SW480 (cell line): ENCODE data around the gene CDC42BPA.

Experiments used
- DNase-seq: peaks from one replicate; pipeline ENCODE4 v3.0.0-alpha.2; 2016; ENCODE audit warnings: low spot score

Gene CDC42BPA

GRCh38 chr1:227333423-227333822 is 15.1 kb upstream of the CDC42BPA start:
- DNase-seq, result peak; percentile 74

- DNase-seq, result no peak
These were observed 12.2 kb upstream of the CDC42BPA start for GRCh38 chr1:227330279-227331076.

GRCh38 chr1:227328405-227329019 is 10.2 kb upstream of the CDC42BPA start:
- no peak for DNase-seq

GRCh38 chr1:227325156-227325555 is 6.9 kb upstream of the CDC42BPA start:
- no peak for DNase-seq

- DNase-seq, result no peak
These were observed 5.6 kb upstream of the CDC42BPA start for GRCh38 chr1:227323967-227324268.

- peak; percentile 39 for DNase-seq
These were observed 5.1 kb upstream of the CDC42BPA start for GRCh38 chr1:227323171-227323966.

- peak; percentile 24 for DNase-seq
These were observed 4.1 kb upstream of the CDC42BPA start for GRCh38 chr1:227322376-227322775.

- no peak for DNase-seq
These were observed 2.7 kb upstream of the CDC42BPA start for GRCh38 chr1:227321035-227321434.

- DNase-seq, result no peak
These were observed 2.2 kb upstream of the CDC42BPA start for GRCh38 chr1:227320476-227320875.

- peak; percentile 87 for DNase-seq
These were observed 738 bp upstream of the CDC42BPA start for GRCh38 chr1:227318853-227319607.

GRCh38 chr1:227317523-227318015 is 723 bp downstream of the CDC42BPA start:
- DNase-seq, result peak; percentile 66

- DNase-seq, result peak; percentile 50
These were observed 1.3 kb downstream of the CDC42BPA start for GRCh38 chr1:227317011-227317451.

GRCh38 chr1:227316456-227316855 is 1.8 kb downstream of the CDC42BPA start:
- DNase-seq, result no peak

GRCh38 chr1:227315629-227316346 is 2.5 kb downstream of the CDC42BPA start:
- DNase-seq, result peak; percentile 56

- no peak for DNase-seq
These were observed 4.1 kb downstream of the CDC42BPA start for GRCh38 chr1:227314014-227314848.

GRCh38 chr1:227312361-227313025 is 5.8 kb downstream of the CDC42BPA start:
- DNase-seq, result no peak

- DNase-seq, result no peak
These were observed 6.8 kb downstream of the CDC42BPA start for GRCh38 chr1:227311389-227312001.

GRCh38 chr1:227308367-227309336 is 9.6 kb downstream of the CDC42BPA start:
- no peak for DNase-seq
